ENCODE data around the gene WDR48.

WDR48 gene

GRCh38 chr3:39097716-39098472 is 46.1 kb downstream of the WDR48 start:
- TF ChIP-seq CTCF (IDR thresholded peaks at IDR 0.05): no peak
- Histone ChIP-seq H3K4me3 (ENCODE audit: low read depth, low read length) (no peak overlapping the region), H3K4me2 (ENCODE audit: low read length) (no peak overlapping the region), H3K9me3 (ENCODE audit: control insufficient read depth, low read length) (no peaks in the 10 kb centered on the region), H3K27ac (no peak overlapping the region), H3K4me1 (no peaks in the 10 kb centered on the region), H3K9ac (no peak overlapping the region), H3K79me2 (no peaks in the 10 kb centered on the region), H2AFZ (no peak overlapping the region), H3K27me3 (ENCODE audit: control insufficient read depth, insufficient read depth, low read length) (no peaks in the 10 kb centered on the region), H3K36me3 (ENCODE audit: control insufficient read depth, insufficient read depth, low read length) (no peaks in the 10 kb centered on the region)

- Histone ChIP-seq H3K36me3 (ENCODE audit: control insufficient read depth, insufficient read depth, low read length) (no peaks in the 10 kb centered on the region), H3K9ac (no peak overlapping the region), H3K4me2 (ENCODE audit: low read length) (no peak overlapping the region), H2AFZ (no peak overlapping the region), H3K9me3 (ENCODE audit: control insufficient read depth, low read length) (no peaks in the 10 kb centered on the region), H3K4me1 (no peaks in the 10 kb centered on the region), H3K27ac (no peak overlapping the region), H3K27me3 (ENCODE audit: control insufficient read depth, insufficient read depth, low read length) (no peaks in the 10 kb centered on the region), H3K79me2 (no peaks in the 10 kb centered on the region), H3K4me3 (ENCODE audit: low read depth, low read length) (no peak overlapping the region)
- no peak for TF ChIP-seq CTCF (IDR thresholded peaks at IDR 0.05)
Observed at GRCh38 chr3:39098473-39099000, 46.7 kb downstream of the WDR48 start.

- Histone ChIP-seq H3K4me3 (ENCODE audit: low read depth, low read length) (no peak overlapping the region), H2AFZ (no peak overlapping the region), H3K36me3 (ENCODE audit: control insufficient read depth, insufficient read depth, low read length) (no peaks in the 10 kb centered on the region), H3K9ac (no peak overlapping the region), H3K27me3 (ENCODE audit: control insufficient read depth, insufficient read depth, low read length) (no peaks in the 10 kb centered on the region), H3K4me2 (ENCODE audit: low read length) (no peak overlapping the region), H3K79me2 (peaks cover under 1% of the 10 kb centered on the region), H3K27ac (no peak overlapping the region), H3K9me3 (ENCODE audit: control insufficient read depth, low read length) (no peaks in the 10 kb centered on the region), H3K4me1 (no peaks in the 10 kb centered on the region)
- TF ChIP-seq CTCF (IDR thresholded peaks at IDR 0.05): no peak
Observed at GRCh38 chr3:39099242-39099641, 47.4 kb downstream of the WDR48 start.

- H3K9me3 ChIP-seq (ENCODE audit: control insufficient read depth, low read length): no peaks in the 10 kb centered on the region
- no peaks in the 10 kb centered on the region for H3K27me3 ChIP-seq (ENCODE audit: control insufficient read depth, insufficient read depth, low read length)
- no peak overlapping the region for H3K27ac ChIP-seq
- H3K36me3 ChIP-seq (ENCODE audit: control insufficient read depth, insufficient read depth, low read length): no peaks in the 10 kb centered on the region
- H3K79me2 ChIP-seq: peaks cover 6% of the 10 kb centered on the region
- no peak overlapping the region for H2AFZ ChIP-seq
- no peak overlapping the region for H3K9ac ChIP-seq
- no peak for TF ChIP-seq CTCF (IDR thresholded peaks at IDR 0.05)
- H3K4me1 ChIP-seq: no peaks in the 10 kb centered on the region
- H3K4me3 ChIP-seq (ENCODE audit: low read depth, low read length): no peak overlapping the region
- H3K4me2 ChIP-seq (ENCODE audit: low read length): no peak overlapping the region
Observed at GRCh38 chr3:39099738-39100499, 48.1 kb downstream of the WDR48 start.
